ENCODE measurements around the gene SLC9A4. TPM values are rescaled to one million over a fixed set of nuclear protein-coding genes. Genes with fewer than 3 reads are reported as not detected.

SLC9A4 gene
- total and polyA plus RNA-seq, 9 of the 15 experiments (the other 6 are each of a cell fraction or from before 2014, with no cell fraction given): 0.04 to 0.15 (median 0.04) TPM; not detected in 5

GRCh38 chr2:102513355-102513939 is 40.4 kb downstream of the SLC9A4 start (continued):
- TF ChIP-seq RFX5 (IDR thresholded peaks at IDR 0.05; ENCODE audit: low read depth, low read length) (no peak), ID3 (CRISPR knock-in tag; IDR thresholded peaks at IDR 0.05) (no peak), ID3 (tag; IDR thresholded peaks at IDR 0.05) (no peak)

- H3K4me1 ChIP-seq (replicated peaks in 1 of 2; ENCODE audit: control insufficient read depth in 2 of 2, insufficient read depth in 2 of 2, low read length in 2 of 2): no peaks in the 10 kb centered on the region
- 2% methylated on average over 7 of the region's 7 CpGs for WGBS (ENCODE audit: insufficient coverage, low coverage, missing lambda C conversion rate)
Observed at GRCh38 chr2:102514061-102514785, 41.2 kb downstream of the SLC9A4 start.

More at GRCh38 chr2:102514061-102514785, 41.2 kb downstream of the SLC9A4 start:
- H3K36me3 ChIP-seq (ENCODE audit: control insufficient read depth, insufficient read depth, low read length): no peaks in the 10 kb centered on the region
- H3K9me3 ChIP-seq (replicated peaks; ENCODE audit: control insufficient read depth, insufficient read depth, low read depth, low read length): no peaks in the 10 kb centered on the region
- intact Hi-C loops (cut with micrococcal nuclease): no loop called here
- H3K79me2 ChIP-seq (ENCODE audit: control insufficient read depth, insufficient read depth, low read length): no peaks in the 10 kb centered on the region
- peak; percentile 55; the same call in 2 of the 3 replicates for ATAC-seq
- FAIRE-seq: peak; percentile 74
- in situ Hi-C loops (cut with MboI): no loop called here
- peak; percentile 17 to 32 (median 20) for DNase-seq (ENCODE audit: extremely low read depth in 1 of 4, low spot score in 3 of 4)
- BruUV-seq (replicated peaks): no TSS peak
- H3K9ac ChIP-seq (ENCODE audit: insufficient read depth in 1 of 2, low read depth in 2 of 2, low read length in 2 of 2): no peak overlapping the region
- H3K9me1 ChIP-seq (ENCODE audit: control insufficient read depth, insufficient read depth, low read length): no peaks in the 10 kb centered on the region
- no peak overlapping the region for H3K27ac ChIP-seq (ENCODE audit: extremely low read depth, low read depth, low read length)
- ChIA-PET POLR2A (interaction anchor here (0.6 to 1.2 kb wide), 2 partner anchors 102 to 251 kb away, joined by 3 read pairs; no protein-coding TSS in a partner anchor), CTCF (ENCODE audit: low intra/inter-chr PET ratio) (no interaction called here)
- H4K20me1 ChIP-seq (replicated peaks; ENCODE audit: control insufficient read depth, insufficient read depth, low read length): no peaks in the 10 kb centered on the region
- peaks cover 2 to 11% of the 10 kb centered on the region in 2 experiments; a peak in 3 of 5 replicates for H3K27me3 ChIP-seq (ENCODE audit: control insufficient read depth in 2 of 2, insufficient read depth in 2 of 2, low read length in 2 of 2)
- 0 out of 2 replicates have a peak, but pooled peaks have one; percentile 17 for TF ChIP-seq JUN (IDR thresholded peaks at IDR 0.05; ENCODE audit: borderline replicate concordance, low read depth, low read length)
- no peak for TF ChIP-seq JUN (CRISPR knock-in tag; IDR thresholded peaks at IDR 0.05; ENCODE audit: borderline replicate concordance)
- TF ChIP-seq FOSL1 (tag; conservative IDR thresholded peaks at IDR 0.05): peak; percentile 94
- TF ChIP-seq MAFG (tag; conservative IDR thresholded peaks at IDR 0.05): peak; percentile 41; the same call in 1 of the 2 replicates
- TF ChIP-seq ATF4 (CRISPR knock-in tag; IDR thresholded peaks at IDR 0.05): no peak
- peak; percentile 37; the same call in 1 of the 2 replicates for TF ChIP-seq SMARCA4 (IDR thresholded peaks at IDR 0.05)
- peak; percentile 47; the same call in 1 of the 2 replicates for TF ChIP-seq NFE2 (IDR thresholded peaks at IDR 0.05; ENCODE audit: low read depth)
- TF ChIP-seq ZNF324 (CRISPR knock-in tag; IDR thresholded peaks at IDR 0.05): no peak
- peak; percentile 30; the same call in 1 of the 2 replicates for TF ChIP-seq TEAD4 (IDR thresholded peaks at IDR 0.05; ENCODE audit: low read length)
- no peak for TF ChIP-seq TEAD4 (CRISPR knock-in tag; IDR thresholded peaks at IDR 0.05; ENCODE audit: borderline replicate concordance)
- TF ChIP-seq SOX6 (IDR thresholded peaks at IDR 0.05): peak; percentile 60
- TF ChIP-seq ATF3 (IDR thresholded peaks at IDR 0.05): peak; percentile 78
- TF ChIP-seq ATF3 (CRISPR knock-in tag; conservative IDR thresholded peaks at IDR 0.05): no peak
- TF ChIP-seq JUND (IDR thresholded peaks at IDR 0.05; ENCODE audit: borderline replicate concordance, low read depth, low read length): peak; percentile 81
- peak; percentile 85; the same call in 2 of the 3 replicates for TF ChIP-seq JUND (tag; IDR thresholded peaks at IDR 0.05; ENCODE audit: borderline replicate concordance, low read depth, low read length)
- no peak overlapping the region for H2AFZ ChIP-seq (ENCODE audit: low read depth, low read length)
- H3K4me2 ChIP-seq (ENCODE audit: insufficient read depth, low read length): no peak overlapping the region
- H3K4me3 ChIP-seq: no peak overlapping the region

Measured in K562 (cell line).